HG03196 (cell line): Measurements from ENCODE around the gene ANKRD18A.
"Not testable (repeated sequence)": the region's sequence is repeated elsewhere in the genome, so short reads cannot be mapped to it uniquely, and the experiment has no call there.

Experiments used
- ATAC-seq: cut with Tn5 transposase; IDR thresholded peaks from one replicate; pipeline ENCODE4 v1.9.1; 2021; ENCODE audit not compliant: unreplicated experiment

Gene ANKRD18A

GRCh38 chr9:38546497-38547163, 73.8 kb downstream of the ANKRD18A start:
- ATAC-seq = not testable (repeated sequence)

GRCh38 chr9:38540535-38540934, 79.9 kb downstream of the ANKRD18A start:
- ATAC-seq = not testable (repeated sequence)

- no peak for ATAC-seq
These were observed 91.1 kb downstream of the ANKRD18A start for GRCh38 chr9:38529317-38529716.

GRCh38 chr9:38527503-38527902, 92.9 kb downstream of the ANKRD18A start:
- ATAC-seq = no peak

- no peak for ATAC-seq
These were observed 93.8 kb downstream of the ANKRD18A start for GRCh38 chr9:38526591-38526990.

GRCh38 chr9:38523121-38523520, 97.3 kb downstream of the ANKRD18A start:
- no peak for ATAC-seq

- ATAC-seq = no peak
These were observed 98.6 kb downstream of the ANKRD18A start for GRCh38 chr9:38521762-38522161.
